Measurements from ENCODE around the gene MYO19. TPM values are rescaled to one million over a fixed set of nuclear protein-coding genes. Genes with fewer than 3 reads are reported as not detected.

MYO19 gene
- total and polyA plus RNA-seq, 2 of the 4 experiments (the other 2 are of a cell fraction), result 35.8 to 55.6 TPM

GRCh38 chr17:36493956-36494355, 40.7 kb downstream of the MYO19 start:
- ATAC-seq (ENCODE audit: low read depth), result peak; percentile 42
- Histone ChIP-seq H2AFZ (replicated peaks; ENCODE audit: low read length, poor library complexity) (no peak overlapping the region), H3K9me3 (ENCODE audit: control insufficient read depth, insufficient read depth, low read length) (no peaks in the 10 kb centered on the region), H2BK20ac (ENCODE audit: low read depth, low read length) (no peak overlapping the region), H3K9ac (ENCODE audit: low read depth, low read length) (no peak overlapping the region), H3K27me3 (ENCODE audit: control insufficient read depth, insufficient read depth, low read length) (no peaks in the 10 kb centered on the region), H3K4me1 (ENCODE audit: control insufficient read depth, insufficient read depth, low read length) (no peaks in the 10 kb centered on the region), H3K79me1 (ENCODE audit: low read depth in 1 of 2, low read length in 2 of 2) (peaks cover 22 to 29% of the 10 kb centered on the region in 2 experiments), H2BK120ac (ENCODE audit: low read depth, low read length) (no peak overlapping the region), H3K27ac (ENCODE audit: insufficient read depth, low read length) (no peak overlapping the region), H3K36me3 (ENCODE audit: control insufficient read depth, insufficient read depth, low read length) (peaks cover 48% of the 10 kb centered on the region), H3K4me2 (ENCODE audit: low read depth, low read length) (no peak overlapping the region), H3K4ac (ENCODE audit: low read depth, low read length) (no peak overlapping the region), H3K9me1 (ENCODE audit: insufficient read depth, low read length) (peaks cover 3% of the 10 kb centered on the region; the same call in 1 of the 2 replicates), H2AK5ac (ENCODE audit: low read depth, low read length) (no peak overlapping the region), H3K23ac (ENCODE audit: low read depth, low read length) (no peak overlapping the region), H3K14ac (replicated peaks; ENCODE audit: low read depth, low read length) (no peak overlapping the region), H4K8ac (ENCODE audit: low read depth in 2 of 2, low read length in 2 of 2) (no peak overlapping the region), H3K56ac (ENCODE audit: extremely low read depth, insufficient read depth, low read length) (no peak overlapping the region), H2AK9ac (replicated peaks; ENCODE audit: low read depth, low read length, poor library complexity) (no peak overlapping the region), H3K4me3 (ENCODE audit: insufficient read depth, low read depth, low read length) (no peak overlapping the region), H4K20me1 (ENCODE audit: insufficient read depth, low read length) (no peaks in the 10 kb centered on the region; the same call in 1 of the 2 replicates), H2BK15ac (ENCODE audit: low read depth, low read length) (no peak overlapping the region), H3K18ac (ENCODE audit: low read depth, low read length) (no peak overlapping the region), H4K91ac (ENCODE audit: insufficient read depth, low read depth, low read length) (no peak overlapping the region), H4K5ac (ENCODE audit: low read depth, low read length) (no peak overlapping the region), H2BK5ac (ENCODE audit: low read depth, low read length, poor library complexity, severe bottlenecking) (no peak overlapping the region)
- dilution Hi-C loops (cut with HindIII; ENCODE audit: low sequenced_read_pairs, unreplicated experiment) (no loop called here), intact Hi-C loops (cut with micrococcal nuclease) (no loop called here), in situ Hi-C loops (cut with MboI; ENCODE audit: low sequenced_read_pairs) (no loop called here)
- WGBS, 2 experiments (ENCODE audit: extremely low coverage in 2 of 2, insufficient read length in 1 of 2), result no CpG with 5 or more reads among the region's 1 CpG
- CTCF ChIA-PET, result no interaction called here
- POLR2A ChIA-PET (ENCODE audit: unreplicated experiment), result no interaction called here
- no TSS peak for BruUV-seq (replicated peaks)
- DNase-seq, result no peak
- TF ChIP-seq CEBPB (IDR thresholded peaks at IDR 0.05; ENCODE audit: low read depth, low read length) (no peak), USF2 (IDR thresholded peaks at IDR 0.05; ENCODE audit: low read depth, low read length) (no peak), RAD21 (IDR thresholded peaks at IDR 0.05; ENCODE audit: low read length) (no peak), SMC3 (IDR thresholded peaks at IDR 0.05; ENCODE audit: low read depth, low read length) (no peak), FOS (IDR thresholded peaks at IDR 0.05; ENCODE audit: low read depth, low read length) (no peak), RCOR1 (IDR thresholded peaks at IDR 0.05; ENCODE audit: insufficient replicate concordance, low read length) (no peak), RFX5 (IDR thresholded peaks at IDR 0.05; ENCODE audit: low read depth, low read length) (no peak)

All from IMR-90 (cell line).